ENCODE measurements around the gene ADAM12.
"Not testable (repeated sequence)": the region's sequence is repeated elsewhere in the genome, so short reads cannot be mapped to it uniquely, and the experiment has no call there.

GRCh38 chr10:126379166-126379565 lies 9.1 kb downstream of the ADAM12 start:
- not testable (repeated sequence) for TF ChIP-seq CTCF (IDR thresholded peaks at IDR 0.05 in 2 of 3, conservative IDR thresholded peaks at IDR 0.05 in 1 of 3; ENCODE audit: insufficient read depth in 2 of 3, low read depth in 1 of 3, low read length in 3 of 3); NONO (IDR thresholded peaks at IDR 0.05; ENCODE audit: low read depth in 2 of 2, low read length in 1 of 2); HDAC6 (IDR thresholded peaks at IDR 0.05; ENCODE audit: low read depth, low read length); E2F4 (CRISPR knock-in tag; IDR thresholded peaks at IDR 0.05; ENCODE audit: low read depth); ZNF239 (CRISPR knock-in tag; IDR thresholded peaks at IDR 0.05); TAF1 (IDR thresholded peaks at IDR 0.05; ENCODE audit: control insufficient read depth, extremely low read depth, insufficient read depth, low read length, severe bottlenecking); KLF16 (IDR thresholded peaks at IDR 0.05); ELF1 (tag; IDR thresholded peaks at IDR 0.05); TRIM24 (IDR thresholded peaks at IDR 0.05)

Measured in K562 (cell line).